Thoracic aorta (tissue), 2 donors: Measurements from ENCODE around the gene SLC30A4. TPM values are rescaled to one million over a fixed set of nuclear protein-coding genes. Genes with fewer than 3 reads are reported as not detected.

Source experiments
- ATAC-seq: fragments of 150-250 bp; one replicate; pipeline ENCODE4 v1.8.0; 2017; ENCODE audit warnings: low read depth; ENCODE audit not compliant: insufficient number of reproducible peaks, low FRiP score
- DNase-seq: peaks from one replicate; pipeline ENCODE4 v3.0.0-alpha.2; 2020; ENCODE audit warnings: low spot score
- H3K27ac ChIP-seq, 2 donors: fragments of 200-600 bp; sonication (generic); 1 replicate in 1 of 2; 2 replicates in 1 of 2; pipeline ENCODE4 v1.5.1; 2016; ENCODE audit warnings: mild to moderate bottlenecking in 2 of 2, moderate library complexity in 2 of 2
- H3K27me3 ChIP-seq: fragments of 200-600 bp; sonication (generic); replicated peaks from 2 replicates; pipeline ENCODE4 v1.6.0; 2016; ENCODE audit warnings: mild to moderate bottlenecking; ENCODE audit not compliant: insufficient read depth
- H3K36me3 ChIP-seq: fragments of 200-600 bp; sonication (generic); one replicate; pipeline ENCODE4 v1.5.1; 2016
- H3K4me1 ChIP-seq, 2 donors: fragments of 200-600 bp; sonication (generic); 1 replicate in 1 of 2; 2 replicates in 1 of 2; pipeline versions ENCODE4 v1.5.1 to v1.6.0; 2016; ENCODE audit warnings: low read depth in 2 of 2, mild to moderate bottlenecking in 1 of 2; ENCODE audit not compliant: control insufficient read depth in 1 of 2
- H3K4me3 ChIP-seq: fragments of 200-600 bp; sonication (generic); 2 replicates; pipeline ENCODE4 v1.5.1; 2016; ENCODE audit warnings: mild to moderate bottlenecking
- H3K9me3 ChIP-seq: fragments of 200-600 bp; sonication (generic); 2 replicates; pipeline ENCODE4 v1.5.1; 2016
- total RNA-seq, 2 donors: library from RNA; depleted of rRNA; stranded (reverse); fragments of >200 nt; gene quantifications; one replicate each; pipeline versions ENCODE4 v1.1.0 to v1.2.3, GENCODE V29; 2016
- TF ChIP-seq, protein P1 (sequence below): fragments of 200-600 bp; sonication (generic); IDR thresholded peaks from one replicate; pipeline ENCODE4 v1.5.1; 2019; ENCODE audit warnings: antibody characterized with exemption

The SLC30A4 gene
- total RNA-seq, 2 donors from 2014 or later = 6.5 to 11.1 TPM

DNA sequence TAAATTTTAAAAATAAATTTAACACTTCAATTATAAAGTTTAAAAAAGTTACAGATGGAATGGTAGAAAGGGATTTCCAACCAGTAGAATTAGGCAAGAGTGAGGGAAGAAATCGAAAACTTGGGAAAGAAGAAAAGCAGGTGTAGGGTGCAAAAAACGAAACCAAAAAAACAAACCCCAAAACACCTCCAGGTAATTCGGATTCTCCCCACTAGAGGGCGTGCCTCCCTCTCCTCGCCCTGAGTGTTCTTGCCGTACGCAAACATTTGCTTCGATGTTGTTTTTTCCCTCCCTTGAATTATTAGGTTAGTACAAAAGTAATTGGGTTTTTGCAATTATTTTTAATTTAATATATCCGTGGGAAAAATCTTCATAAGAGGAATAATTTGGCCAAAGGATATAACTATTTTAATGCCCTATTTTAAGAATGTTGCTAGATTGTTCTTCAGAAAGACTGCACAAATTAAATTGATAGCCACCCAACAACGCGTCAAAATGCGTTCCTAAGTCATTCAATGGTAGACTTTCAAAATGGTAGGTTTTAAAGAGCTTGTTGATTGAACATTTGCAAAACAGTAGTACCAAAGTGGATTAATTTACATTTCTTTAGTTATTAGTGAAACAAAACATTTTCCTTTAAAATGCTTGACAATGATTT is 63.7 kb downstream of the SLC30A4 start:
- ATAC-seq = no peak
- Histone ChIP-seq H3K9me3 (no peaks in the 10 kb centered on the region), H3K27me3 (no peaks in the 10 kb centered on the region), H3K27ac (no peak overlapping the region), H3K36me3 (no peaks in the 10 kb centered on the region), H3K4me3 (peak overlapping the region; percentile 68), H3K4me1 (peaks cover 3 to 6% of the 10 kb centered on the region in 2 donors)
- TF ChIP-seq, protein P1, sequence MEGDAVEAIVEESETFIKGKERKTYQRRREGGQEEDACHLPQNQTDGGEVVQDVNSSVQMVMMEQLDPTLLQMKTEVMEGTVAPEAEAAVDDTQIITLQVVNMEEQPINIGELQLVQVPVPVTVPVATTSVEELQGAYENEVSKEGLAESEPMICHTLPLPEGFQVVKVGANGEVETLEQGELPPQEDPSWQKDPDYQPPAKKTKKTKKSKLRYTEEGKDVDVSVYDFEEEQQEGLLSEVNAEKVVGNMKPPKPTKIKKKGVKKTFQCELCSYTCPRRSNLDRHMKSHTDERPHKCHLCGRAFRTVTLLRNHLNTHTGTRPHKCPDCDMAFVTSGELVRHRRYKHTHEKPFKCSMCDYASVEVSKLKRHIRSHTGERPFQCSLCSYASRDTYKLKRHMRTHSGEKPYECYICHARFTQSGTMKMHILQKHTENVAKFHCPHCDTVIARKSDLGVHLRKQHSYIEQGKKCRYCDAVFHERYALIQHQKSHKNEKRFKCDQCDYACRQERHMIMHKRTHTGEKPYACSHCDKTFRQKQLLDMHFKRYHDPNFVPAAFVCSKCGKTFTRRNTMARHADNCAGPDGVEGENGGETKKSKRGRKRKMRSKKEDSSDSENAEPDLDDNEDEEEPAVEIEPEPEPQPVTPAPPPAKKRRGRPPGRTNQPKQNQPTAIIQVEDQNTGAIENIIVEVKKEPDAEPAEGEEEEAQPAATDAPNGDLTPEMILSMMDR = peak; percentile 94
- DNase-seq = no peak

DNA sequence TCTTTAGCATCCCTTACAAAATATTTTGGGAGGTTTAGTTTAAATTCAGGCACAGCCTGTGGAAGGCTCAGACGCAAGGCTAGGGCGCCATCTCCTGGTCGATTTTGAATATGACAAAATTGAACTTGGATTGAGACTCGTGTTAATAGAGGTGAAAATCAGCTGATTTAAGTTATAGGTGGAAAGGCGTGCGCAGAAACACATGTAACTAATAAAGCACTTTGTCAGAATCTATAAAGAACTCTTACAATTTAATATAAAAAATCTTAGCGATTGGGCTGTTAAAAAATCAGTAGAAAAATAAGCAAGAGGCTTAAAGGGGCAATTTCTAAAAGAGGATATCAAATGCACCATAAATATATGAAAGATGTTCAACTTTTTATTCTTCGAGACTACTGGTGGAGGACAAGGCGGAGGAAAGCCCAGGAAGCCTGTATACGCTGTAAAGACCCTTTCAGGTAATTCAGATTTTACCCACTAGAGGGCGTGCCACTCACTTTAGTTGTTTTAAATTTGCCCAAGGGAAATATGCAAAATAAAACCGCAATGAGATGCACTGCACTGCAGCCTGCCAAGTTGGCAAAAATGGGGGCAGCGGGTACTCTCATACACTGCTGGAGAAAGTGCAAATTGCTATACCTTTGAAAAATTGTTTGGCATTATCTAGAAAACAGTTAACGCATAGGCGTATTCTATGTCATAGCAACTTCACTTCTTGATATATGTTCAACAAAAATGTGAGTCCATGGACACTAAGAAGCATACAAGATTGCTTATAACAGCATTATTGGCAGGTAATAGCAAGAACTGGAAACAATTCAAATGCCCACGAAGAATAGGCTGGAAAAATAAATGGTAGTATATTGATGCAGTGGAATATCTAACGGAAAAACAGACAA is 64.7 kb downstream of the SLC30A4 start:
- Histone ChIP-seq H3K36me3 (no peaks in the 10 kb centered on the region), H3K27ac (peak overlapping the region; percentile 69 to 71), H3K4me1 (peaks cover 3 to 6% of the 10 kb centered on the region in 2 donors), H3K27me3 (no peaks in the 10 kb centered on the region), H3K4me3 (peak overlapping the region; percentile 68), H3K9me3 (no peaks in the 10 kb centered on the region)
- ATAC-seq (peak; percentile 86), DNase-seq (peak; percentile 55)
- TF ChIP-seq, protein P1 = peak; percentile 83

DNA sequence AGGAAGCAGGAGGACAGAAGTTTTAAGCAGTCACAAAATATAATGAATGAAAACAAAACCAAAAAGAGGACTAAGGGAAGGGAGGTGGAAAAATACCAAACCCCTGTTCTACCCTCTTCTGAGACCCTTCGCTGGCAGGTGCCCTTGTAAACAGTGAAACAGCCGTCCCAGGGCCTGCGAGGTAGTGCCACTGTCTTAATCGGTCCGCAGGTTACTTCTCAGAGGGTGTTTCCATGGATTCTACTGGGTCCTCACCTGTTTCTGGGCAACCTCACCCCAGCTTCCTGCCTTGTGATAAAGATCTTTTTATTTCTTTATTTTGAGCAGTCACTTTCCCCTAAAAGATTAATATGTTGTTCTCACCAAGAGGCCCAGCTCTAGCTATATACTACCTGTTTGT is 65.3 kb downstream of the SLC30A4 start:
- Histone ChIP-seq H3K4me3 (peak overlapping the region; percentile 68), H3K4me1 (peaks cover 3 to 6% of the 10 kb centered on the region in 2 donors), H3K27ac (no peak overlapping the region), H3K9me3 (no peaks in the 10 kb centered on the region), H3K27me3 (no peaks in the 10 kb centered on the region), H3K36me3 (no peaks in the 10 kb centered on the region)
- TF ChIP-seq, protein P1 = no peak
- no peak for ATAC-seq
- DNase-seq = no peak

DNA sequence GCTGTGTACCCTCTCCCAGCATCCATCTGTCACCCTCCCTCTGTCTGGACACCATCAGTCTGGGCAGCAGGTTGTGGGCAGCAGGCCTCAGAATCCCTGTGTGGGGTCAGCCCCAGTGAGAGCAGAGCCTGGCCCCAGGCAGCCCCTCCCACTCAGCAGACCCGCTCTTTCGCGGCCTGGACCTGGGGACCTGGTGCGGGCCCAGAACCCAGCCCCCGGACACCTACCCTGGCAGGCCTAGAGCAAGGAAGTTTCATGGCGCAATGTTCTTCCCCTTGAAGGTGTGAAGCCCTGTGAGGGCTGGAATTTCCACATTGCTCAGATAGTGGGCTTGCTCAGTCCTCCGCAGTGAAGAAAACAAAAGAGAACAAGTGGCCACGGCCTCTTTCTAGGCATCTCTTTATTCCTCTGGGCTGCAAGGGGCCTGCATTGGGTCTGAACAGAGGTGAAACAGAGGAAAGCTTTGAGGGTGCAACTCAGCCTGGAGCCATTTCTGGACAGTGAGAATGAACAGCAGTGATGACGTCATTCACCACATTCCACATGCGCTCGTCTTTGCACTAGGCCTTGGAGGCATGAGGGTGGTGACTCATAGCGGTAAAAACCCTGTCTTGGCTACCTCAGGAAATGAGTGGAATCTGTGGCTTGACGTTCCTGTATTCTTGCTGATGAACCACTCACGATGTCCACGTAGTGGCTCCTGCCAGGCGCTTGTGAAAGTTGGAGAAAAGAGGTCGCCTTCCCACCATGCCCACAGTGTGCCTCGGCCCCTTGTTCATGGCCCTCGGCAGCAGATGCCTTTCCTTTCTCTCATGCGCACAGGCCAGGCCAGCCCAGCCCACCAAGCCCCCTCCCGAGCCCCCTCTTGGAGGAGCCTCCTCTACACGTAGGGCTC is 66.1 kb downstream of the SLC30A4 start:
- Histone ChIP-seq H3K27me3 (no peaks in the 10 kb centered on the region), H3K4me3 (no peak overlapping the region), H3K9me3 (no peaks in the 10 kb centered on the region), H3K4me1 (peaks cover 3 to 6% of the 10 kb centered on the region in 2 donors), H3K36me3 (no peaks in the 10 kb centered on the region), H3K27ac (no peak overlapping the region)
- TF ChIP-seq, protein P1 = no peak
- DNase-seq = peak; percentile 31
- ATAC-seq = peak; percentile 17
